Ramos (cell line): ENCODE measurements around the gene PBX1.
"Not testable (repeated sequence)": the region's sequence is repeated elsewhere in the genome, so short reads cannot be mapped to it uniquely, and the experiment has no call there.

Source experiments
- in situ Hi-C: fragments of 300-500 bp; cut with MboI; formaldehyde crosslinking; loops from one replicate; pipeline ENCODE4 v1.14.3; 2022; ENCODE audit warnings: low sequenced_read_pairs; ENCODE audit not compliant: unreplicated experiment

PBX1 gene

DNA sequence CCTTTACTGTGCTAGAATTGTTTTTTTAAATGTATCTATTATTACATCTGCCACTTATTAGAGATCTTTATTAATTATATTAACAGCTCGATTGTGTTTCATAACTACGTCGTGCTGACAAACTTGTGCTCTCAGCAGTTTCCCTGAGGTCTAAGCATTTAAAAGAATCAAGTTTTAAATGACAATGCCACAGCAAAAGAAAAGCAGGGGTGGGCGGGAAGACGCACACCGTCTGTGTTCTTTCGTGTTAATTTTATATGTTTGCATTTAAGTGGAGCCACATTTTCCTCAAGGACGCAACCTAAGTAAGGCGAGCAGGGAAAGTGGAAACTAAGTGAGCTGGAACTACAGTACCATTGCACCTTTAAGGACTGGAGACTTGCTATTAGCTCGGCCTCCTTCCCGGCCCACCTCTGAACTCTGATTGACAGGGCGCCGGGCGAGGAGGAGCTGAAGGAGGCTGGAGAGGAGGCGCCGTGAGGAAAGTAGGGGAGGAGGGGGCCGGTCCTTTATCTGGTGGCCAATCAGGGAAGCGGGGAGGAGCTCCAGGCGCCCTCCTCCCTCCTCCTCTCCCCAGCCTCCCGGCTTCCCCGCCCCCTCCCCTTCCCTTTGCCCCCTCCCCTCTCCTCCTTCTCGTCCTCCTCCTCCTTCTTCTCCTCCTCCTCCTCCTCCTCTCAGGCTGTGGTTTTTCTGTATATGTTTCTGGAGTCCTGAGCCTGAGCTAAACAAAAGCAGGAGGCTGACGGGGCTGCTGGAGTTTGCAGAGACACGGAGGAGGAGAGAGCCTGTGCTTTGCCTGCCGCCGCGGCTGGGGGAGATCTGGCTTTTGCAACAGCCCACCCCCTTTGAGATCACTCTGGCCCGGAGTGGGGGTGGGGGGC is at the start of gene PBX1:
PBX1 (plus strand) TSS at position 724 of the 881 bp plus-strand sequence.
- in situ Hi-C loops = no loop called here

DNA sequence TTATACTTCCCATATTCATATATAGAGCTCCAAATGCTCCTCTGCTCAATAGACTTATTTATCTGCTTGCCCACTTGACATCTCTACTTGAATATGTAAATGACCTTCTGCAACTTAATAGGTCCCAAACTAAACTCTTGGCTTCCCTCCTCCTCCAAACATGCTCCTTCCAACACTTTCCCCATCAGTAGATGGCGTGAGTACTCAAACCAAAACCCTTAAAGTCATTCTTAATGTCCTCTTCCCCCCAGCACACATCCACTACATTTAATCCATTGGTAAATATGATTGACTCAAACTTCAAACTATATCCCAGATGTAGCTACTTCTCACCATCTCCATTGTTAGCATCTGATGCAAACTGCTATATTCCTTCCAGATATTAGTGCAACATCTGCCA is 48.5 kb upstream of the PBX1 start:
- in situ Hi-C loops = no loop called here

DNA sequence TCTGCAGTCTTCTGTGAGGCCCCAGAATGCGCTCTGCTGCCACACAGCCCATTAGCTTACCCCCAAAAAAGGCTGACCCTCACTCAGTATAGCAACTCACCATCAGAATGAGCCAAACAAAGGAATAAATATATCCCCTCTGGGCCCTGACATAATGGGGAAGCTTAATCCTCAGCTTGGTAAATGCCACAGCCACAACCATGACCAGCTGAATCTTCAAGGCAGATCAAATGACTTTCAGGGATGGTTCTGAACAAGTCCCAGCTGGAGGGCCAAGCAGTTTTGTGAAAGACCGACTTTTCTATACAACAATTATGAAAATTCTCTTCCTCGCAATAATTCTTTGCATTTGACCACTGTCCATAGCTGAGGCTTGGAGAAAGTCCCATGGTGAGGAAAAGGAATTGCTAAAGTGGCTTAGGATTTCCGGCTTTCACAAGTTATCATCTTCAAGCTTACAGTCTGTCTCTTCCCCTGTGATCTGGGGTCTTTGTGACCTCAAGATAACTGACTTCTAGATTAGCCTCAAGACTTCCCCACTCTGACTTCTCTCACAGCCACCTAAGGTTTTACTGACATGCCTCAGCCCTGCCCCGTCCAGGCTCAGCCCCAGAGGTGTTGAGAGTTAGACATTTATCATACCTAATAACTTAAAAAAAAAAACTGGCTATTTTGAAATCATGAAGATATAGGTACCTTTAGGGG is 47.8 kb upstream of the PBX1 start:
- in situ Hi-C loops = no loop called here

DNA sequence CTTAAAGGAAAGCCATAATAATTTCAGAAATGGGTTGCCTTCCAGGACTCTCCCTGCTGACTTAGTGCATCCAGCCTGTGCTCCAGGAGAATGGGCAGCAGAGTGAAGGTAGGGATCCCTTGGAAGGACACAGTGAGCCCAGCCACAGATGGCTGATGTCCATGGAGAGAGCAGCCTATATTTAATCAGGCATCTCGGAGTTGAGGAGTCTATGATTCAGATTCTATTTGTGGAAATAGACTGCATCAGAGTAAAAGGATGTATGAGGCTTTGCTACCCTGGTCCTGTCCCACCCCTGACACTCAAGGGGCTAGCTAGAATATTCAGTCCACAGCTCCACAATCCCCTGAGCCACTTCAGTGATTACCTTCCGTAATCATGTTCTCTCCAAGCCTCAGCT is 43.8 kb upstream of the PBX1 start:
- in situ Hi-C loops = no loop called here

DNA sequence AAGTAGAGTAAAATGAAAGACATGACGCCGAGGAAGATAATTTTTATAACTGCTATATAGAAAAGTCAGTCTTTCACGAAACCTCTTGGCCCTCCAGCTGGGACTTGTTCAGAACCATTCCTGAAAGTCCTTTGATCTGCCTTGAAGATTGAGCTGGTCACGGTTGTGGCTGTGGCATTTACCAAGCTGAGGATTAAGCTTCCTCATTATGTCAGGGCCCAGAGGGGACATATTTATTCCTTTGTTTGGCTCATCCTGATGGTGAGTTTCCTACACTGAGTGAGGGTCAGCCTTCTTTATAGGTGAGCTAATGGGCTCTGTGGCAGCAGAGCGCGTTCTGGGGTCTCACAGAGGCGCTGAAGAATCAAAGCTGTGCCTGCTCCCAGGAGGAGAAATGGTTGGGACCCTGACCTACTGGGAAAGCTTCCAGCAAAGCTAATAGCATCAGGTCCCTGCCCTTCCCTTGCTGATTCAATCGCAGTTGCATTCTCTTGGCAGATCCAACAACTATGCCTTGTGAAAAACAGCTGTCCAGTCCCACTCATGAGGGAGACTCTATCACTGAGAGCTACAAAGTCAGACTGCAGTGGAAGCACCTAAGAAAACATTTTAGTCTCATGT is 43.2 kb upstream of the PBX1 start:
- in situ Hi-C loops = no loop called here

DNA sequence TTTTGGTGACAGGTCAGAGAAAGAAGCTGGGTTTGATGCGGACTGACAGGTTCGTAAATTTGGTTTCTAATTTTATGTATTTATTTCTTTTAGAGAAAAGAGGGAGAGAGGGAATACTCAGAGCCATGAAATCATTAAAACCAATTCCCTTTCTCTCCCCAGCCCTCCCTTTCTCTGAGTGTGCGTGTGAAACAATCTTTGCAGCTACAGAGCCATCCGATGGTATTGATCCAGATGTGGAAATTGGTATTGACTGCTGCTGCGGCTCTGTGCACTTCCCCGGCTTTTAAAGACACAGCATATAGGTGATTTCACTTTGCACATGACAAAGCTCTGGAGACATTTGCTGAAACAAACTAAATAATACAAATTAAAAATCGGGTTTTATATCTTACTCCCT is 42.4 kb upstream of the PBX1 start:
- in situ Hi-C loops = no loop called here

DNA sequence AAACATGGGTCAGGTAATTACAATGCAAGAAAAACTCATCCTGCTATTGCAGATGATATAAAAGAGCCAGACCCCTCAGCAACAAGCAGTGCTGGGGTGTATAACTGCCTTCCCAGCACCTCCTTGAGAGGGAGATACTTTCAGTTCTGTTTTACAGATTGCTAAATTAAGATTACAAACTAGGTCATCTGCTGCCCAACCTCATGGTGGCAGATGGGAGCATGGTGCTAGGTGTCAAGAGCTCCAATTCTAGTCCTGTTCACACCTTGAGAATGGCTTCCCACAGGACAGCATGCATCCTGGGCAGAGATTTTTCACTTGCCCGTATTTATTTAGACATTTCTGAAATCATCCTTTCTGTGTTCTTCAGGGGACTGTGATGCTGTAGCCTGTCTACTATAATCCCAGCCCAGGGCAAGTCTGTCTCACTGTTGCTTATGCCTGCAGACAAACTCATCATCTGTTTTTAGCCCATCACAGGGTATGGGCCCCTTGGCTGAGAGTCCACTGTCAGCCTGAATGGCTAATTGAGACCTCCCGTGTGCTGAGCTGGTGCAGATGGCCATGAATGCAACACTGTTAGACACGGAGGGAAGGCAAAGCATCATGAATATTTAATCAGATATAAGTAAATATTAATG is 40.2 kb upstream of the PBX1 start:
- in situ Hi-C loops = no loop called here

DNA sequence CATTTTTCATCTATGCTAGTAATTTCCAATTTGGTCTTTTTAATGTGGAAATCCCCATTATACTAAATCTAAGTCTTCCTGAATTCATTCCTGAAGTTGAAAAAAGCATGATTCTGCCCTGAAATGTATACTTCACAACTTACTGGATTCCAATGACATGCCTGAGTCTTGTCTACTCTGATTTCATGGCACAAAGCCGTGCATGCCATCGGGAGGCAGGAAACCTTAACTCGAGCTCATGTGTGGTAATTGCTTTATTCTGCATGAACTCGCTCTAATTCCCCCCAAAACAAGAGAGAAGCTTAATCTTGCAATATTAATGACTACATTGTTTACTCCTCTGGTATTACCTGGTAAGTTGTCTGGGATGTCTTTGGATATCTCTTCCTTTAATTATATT is 39.6 kb upstream of the PBX1 start:
- in situ Hi-C loops = no loop called here

DNA sequence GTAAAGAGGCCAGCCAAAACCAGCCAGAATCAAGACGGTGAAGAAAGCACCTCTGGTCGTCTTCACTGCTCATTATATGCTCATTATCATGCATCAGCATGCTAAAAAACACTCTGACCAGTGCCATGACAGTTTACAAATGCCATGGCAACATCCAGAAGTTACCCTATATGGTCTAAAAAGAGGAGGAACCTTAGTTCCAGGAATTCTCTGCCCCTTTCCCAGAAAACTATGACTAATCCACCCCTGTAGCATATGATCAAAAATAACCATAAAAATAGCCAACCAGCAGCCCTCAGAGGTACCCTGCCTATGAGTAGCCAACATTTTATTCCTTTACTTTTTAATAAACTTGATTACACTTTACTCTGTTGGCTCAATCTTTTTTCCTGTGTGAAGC is 34.2 kb upstream of the PBX1 start:
- in situ Hi-C loops = no loop called here

DNA sequence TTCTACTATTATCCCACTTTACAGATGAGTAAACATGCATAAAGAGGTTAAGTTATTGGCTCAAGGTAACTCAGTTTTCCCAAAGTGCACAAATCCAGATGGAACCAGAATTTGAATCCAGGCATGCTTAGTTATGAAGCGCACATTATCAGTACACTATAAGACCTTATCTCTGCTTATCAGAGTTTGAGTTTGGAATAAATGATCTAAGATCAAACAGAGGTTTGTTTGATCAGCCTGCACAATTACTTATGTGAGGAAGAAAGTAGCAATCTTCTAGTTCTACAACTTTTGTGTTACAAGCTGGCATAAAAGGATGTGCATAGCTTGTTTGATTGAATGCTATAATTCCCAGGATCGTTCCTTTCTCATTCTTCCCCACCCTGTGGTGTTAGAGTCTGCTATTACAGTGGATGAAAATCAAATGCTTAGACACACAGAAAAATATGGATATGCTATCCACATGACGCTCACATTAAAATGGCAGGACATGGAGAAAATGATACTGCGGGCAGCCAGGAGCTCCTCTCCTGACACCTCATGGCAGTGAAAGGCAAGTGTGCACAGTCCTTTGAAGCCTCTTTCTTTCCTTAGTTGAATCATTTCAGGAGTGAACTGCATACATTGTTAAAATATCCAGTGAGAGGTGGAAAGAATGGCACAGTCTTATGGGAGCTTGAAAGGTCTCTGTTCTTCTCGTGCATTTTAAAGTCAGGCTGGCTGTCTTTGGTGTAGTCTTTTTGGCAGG is 23.9 kb upstream of the PBX1 start:
- in situ Hi-C loops = no loop called here

DNA sequence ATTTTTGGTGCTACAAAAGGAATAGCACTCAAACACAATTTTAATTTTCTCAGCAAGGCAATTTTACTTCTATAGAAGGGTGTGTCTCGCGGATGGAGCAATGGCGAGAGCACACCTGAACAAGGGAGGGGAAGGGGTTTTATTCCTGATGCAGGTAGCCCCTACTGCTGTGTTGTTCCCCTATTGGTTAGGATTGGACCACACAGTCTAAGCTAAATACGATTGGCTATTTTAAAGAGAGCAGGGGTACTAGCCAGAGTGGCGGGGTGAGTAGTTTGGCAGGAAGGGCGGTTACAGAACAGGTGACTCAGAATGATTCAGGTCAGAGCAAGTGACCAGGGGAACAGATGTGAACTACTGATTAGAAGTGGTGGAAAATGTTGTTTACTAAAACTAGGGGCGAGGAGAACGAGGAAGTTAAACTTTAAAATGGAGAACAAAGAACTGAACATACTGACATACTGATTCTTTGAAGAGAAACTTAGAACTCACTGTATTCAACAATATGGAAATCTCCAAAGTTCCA is 6.5 kb upstream of the PBX1 start:
- in situ Hi-C loops = not testable (repeated sequence)

DNA sequence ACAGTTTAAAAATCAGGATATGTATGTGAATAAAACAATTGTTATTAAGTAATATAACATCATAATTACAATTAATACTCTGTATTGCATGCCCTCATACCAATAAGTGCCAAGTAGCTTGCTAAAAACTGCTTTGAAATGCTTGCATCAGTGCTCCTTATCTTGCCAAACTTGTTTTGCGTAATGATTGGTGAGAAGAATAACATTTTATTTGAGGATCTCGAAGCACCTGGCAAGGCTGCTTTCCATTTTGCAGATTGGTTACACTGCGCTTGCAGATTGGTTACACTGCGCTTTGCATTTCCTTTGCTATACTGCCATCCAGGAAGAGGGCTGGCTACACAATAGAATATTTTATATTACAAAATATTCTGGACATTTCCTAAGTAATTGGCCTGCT is 1.7 kb upstream of the PBX1 start:
- in situ Hi-C loops = no loop called here

DNA sequence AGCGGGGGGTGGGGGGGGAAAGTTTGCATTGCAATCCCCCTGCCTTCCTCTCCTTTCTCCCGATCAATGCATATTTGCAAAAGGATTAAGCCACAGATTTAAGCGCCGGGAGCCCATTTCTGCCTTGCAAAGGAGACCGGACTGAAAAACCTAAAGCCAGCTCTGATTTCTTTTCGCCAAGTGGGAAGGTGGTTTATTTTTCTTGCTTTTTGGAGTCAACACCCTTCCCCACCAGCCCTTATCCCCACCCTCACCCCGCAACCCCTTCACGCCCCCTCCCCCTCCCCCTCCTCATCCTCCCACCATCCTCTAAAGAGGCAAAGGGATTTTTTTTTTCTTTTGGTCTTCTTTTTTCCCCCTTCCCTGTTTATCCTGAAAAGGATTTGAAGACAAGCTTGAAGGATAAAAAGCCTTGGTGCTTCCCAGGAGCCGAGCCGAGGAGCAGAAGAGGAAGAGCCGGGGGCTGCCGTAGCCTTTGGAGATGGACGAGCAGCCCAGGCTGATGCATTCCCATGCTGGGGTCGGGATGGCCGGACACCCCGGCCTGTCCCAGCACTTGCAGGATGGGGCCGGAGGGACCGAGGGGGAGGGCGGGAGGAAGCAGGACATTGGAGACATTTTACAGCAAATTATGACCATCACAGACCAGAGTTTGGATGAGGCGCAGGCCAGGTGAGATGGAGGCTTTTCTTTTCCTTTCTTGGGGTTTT is 513 bp downstream of the PBX1 start:
- in situ Hi-C loops = no loop called here

DNA sequence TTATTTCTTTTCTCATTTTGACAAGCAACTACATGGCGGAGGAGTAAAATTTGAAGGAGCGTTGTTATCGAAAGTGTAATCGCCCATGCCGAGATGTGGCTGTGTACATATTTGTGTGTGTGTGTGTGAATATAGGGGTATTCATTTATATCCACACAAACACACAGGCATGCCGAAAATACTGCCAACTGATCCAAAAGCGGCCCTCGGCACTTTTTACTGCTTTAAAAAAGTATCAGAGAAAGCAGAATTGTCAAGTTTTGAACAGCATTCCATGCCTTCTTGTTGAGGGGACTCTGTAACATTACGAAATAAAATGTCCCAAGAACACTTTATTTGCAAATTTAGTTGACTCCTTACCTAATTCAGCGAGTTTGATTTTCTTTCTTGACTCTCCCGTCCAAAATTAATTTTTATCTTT is 1.1 kb downstream of the PBX1 start:
- in situ Hi-C loops = no loop called here

DNA sequence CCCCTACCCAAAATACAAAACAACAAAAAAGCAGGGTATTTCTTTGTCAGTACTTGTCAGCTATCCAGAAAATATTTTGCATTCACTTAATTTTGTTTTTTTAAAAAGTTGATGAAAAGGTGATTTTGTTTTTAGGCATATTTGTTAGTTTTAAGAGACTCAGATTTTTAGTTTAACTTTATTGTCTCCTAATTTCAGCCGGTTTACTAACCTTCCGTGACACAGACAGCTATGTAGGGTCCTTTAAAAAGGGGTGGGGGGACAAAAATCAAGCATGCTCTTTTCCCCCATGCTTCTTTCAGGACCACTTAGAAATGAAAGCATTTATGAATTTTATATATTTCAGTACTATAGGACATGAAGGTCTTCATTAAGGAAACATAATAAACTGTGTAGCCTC is 1.6 kb downstream of the PBX1 start:
- in situ Hi-C loops = no loop called here

DNA sequence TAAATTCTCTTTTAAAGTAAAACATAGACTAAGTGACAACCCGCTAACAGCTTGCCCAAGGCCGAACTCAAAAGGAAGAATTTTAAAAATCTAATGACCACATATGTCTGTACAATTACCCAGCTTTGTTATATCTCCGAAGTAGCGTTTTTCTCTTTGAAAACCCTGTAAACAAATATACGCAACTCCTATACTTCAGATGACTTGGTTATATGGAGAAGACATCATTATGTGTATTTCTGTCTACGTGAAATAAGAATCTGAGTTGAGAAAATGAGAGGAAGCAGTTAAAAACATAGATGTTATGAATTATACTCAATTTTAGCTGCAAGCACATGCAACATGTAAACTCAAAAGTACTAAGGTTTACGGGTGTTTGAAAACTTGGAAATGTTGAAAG is 2.0 kb downstream of the PBX1 start:
- in situ Hi-C loops = no loop called here

DNA sequence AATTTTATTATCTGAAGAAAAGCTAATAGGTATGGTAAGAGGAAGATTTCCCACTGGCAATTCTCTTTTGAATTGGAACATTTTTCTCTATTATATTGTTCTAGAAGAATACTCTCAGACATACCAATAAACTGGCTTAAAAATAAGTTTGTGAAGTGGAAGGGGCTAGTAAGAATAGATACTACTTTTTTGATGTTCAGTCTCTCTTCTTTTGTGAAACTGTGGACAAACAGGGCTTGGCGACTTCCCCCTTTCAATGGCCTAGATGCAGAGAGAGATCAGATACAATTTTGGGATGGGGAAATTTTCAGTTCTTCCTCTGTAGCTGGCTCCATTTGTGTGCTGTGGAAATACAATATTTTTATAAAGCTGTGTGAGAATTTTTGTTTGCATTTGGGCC is 2.5 kb downstream of the PBX1 start:
- in situ Hi-C loops = no loop called here

DNA sequence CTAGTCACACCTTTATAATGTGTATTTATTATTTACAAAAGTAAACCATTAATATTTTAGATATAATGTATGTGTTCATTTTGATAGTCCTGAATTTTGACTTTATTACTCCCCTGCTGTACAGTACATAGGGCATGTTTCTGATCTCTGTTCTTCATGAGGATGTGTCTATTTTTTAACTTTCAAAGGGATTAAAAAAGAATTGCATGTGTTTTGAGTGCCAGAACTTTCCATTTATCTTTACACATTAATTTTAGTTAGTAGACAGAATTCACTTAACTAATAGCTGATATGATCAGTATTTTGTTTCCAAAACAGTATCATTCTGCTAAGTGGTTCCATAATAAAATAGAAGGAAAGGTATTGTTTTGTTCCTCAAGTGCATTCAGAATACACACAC is 3.1 kb downstream of the PBX1 start:
- in situ Hi-C loops = no loop called here

DNA sequence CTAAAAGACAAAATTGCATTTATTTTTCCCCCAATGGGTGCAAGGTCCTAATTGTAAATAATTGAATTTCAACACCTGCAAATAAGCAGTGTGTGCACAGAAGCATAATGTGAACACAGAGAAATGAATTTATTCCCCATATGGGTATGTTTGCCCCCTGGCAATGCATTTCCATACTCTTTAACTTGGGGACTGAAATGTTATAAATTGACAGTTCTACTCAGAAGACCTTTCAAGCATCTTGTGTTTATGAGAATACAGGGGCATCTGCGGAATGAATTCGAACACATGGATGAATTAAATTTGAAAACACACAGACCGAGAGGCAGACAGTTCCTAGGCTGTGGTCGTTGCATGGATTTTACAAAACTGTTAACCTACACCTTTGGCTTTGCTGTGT is 3.5 kb downstream of the PBX1 start:
- in situ Hi-C loops = no loop called here
